GM18909 (cell line): ENCODE measurements around the gene PIAS3.
"Not testable (repeated sequence)": the region's sequence is repeated elsewhere in the genome, so short reads cannot be mapped to it uniquely, and the experiment has no call there.

Source experiments
- ATAC-seq: cut with Tn5 transposase; IDR thresholded peaks from one replicate; pipeline ENCODE4 v1.9.1; 2021; ENCODE audit warnings: mild to moderate bottlenecking; ENCODE audit not compliant: unreplicated experiment, poor library complexity

Gene PIAS3

GRCh38 chr1:145827966-145828365, 30.9 kb downstream of the PIAS3 start:
- no peak for ATAC-seq

- ATAC-seq = no peak
Observed at GRCh38 chr1:145826030-145826429, 32.9 kb downstream of the PIAS3 start.

- no peak for ATAC-seq
Observed at GRCh38 chr1:145824499-145824842, 34.4 kb downstream of the PIAS3 start.

DNA sequence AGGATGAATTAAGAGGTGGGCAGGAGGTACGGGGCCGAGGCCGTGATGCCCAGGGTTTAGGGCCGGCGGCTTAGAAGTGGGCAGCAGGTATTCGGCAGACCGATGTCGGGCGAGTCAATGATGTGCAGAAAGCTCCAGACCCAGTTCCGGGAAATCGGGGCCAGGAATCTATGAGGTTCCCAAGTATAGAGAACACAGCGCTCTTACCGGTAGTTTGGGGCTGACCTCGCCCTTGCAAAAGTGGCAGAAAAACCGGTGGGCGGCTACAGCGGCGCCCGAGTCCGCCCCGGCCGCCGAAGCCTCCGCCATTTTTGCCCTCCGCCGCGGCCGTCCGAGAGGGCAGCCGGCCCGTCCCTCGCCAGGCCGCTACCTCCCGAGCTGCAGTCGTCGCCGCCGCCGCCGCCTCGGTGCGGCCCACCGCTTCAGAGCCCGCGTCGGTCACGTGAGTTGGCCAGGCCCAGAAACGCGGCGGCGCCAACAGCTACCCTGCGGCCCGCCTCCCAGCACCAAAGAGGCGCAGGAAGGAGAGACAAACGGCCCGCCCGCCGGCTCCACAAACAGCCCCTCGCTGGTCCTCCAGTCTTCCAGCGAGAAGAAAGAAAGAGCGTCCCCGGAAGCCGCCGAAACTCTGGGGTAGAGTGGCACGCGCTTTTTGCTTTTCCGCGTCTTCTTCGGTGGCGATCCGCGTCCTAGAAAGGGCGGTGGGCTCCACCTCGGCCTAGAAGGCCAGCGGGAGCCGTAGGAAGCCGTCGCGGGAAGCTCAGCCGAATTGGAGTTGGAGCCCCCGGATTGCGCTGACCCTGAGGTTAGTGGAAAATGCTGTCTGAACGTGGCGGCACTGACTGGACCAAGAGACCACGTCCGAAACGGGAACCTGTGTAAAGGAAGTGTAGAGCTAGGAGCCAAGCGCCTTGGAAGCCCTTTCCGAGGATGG, 35.0 kb downstream of the PIAS3 start, which contains the start of the genes POLR3C and RNF115:
Gene POLR3C, plus strand, starts transcription at position 636 of the 934 bp plus-strand sequence. CDS start 1,577 bp downstream, outside the sequence.
Gene RNF115, minus strand, starts transcription at position 531 of the 934 bp plus-strand sequence. Its CDS starts 222 bp downstream, at position 309.
- ATAC-seq = peak; percentile 87

GRCh38 chr1:145822779-145823331, 36.0 kb downstream of the PIAS3 start:
- not testable (repeated sequence) for ATAC-seq

DNA sequence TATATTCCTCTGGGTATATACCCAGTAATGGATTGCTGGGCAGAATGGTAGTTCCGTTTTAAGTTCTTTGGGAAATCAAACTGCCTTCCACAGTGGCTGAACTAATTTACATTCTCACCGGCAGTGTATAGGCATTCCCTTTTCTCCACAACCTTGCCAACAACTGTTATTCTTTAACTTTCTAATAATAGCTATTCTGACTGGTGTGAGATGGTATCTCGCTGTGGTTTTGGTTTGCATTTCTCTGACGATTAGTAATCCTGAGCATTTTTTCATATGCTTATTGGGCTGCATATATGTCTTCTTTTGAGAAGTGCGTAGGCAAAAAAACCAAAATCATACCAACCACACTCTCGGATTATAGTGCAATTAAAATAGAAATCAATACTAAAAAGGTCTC, 40.8 kb downstream of the PIAS3 start:
- peak; percentile 39 for ATAC-seq

DNA sequence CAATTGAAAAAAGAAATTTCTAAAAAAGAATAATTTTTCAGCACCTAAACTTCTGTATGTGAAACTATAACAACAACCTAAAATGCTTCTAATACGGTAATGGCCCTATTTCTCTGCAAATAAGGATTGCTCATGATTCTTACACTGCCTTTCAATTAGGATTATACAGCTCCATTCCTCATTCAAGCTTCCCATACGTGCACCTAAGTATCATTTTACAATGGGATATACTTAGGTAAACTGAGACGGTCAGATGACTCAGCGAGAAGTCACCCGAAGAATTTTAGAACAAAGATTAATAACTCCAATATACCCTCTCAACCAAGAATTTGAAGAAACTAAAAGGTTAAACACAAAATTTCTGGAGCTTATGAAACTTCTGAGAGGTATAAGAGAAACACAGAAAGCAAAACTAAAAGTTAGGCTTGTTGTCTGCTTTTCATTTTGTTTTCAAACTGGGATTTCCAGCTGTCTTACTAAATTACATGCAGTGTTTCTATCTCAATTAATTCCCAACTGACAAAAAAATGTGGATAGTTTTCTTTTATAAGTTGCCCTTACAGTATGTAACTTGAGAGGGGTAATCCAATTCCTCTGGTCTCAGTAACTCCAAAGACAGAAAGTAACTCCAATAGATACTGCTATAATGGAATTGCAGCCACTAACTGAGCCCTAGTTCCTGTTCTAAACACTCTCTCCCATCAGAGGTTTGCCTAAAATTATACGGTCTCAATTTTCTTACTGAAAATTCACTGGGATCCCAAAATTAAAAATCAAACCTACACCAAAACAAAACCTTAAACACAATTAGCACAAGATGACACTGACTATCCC, 45.7 kb downstream of the PIAS3 start:
- not testable (repeated sequence) for ATAC-seq

DNA sequence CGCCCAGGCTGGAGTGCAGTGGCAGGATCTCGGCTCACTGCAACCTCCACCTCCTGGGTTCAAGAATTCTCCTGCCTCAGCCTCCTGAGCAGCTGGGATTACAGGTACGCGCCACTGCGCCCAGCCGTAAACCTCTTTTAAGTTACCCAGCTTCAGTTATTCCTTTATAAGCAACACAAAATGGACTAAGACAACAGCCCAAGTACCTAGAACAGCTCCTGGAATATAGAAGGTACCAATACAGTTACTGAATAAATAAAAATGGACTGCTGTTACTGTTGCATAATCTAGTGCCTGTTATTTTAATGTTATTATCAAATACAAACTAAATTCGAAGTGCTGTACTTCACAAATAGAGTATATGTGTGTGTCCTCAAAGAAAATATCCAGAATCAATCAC, 52.0 kb downstream of the PIAS3 start:
- no peak for ATAC-seq

- ATAC-seq = no peak
Observed at GRCh38 chr1:145806408-145806807, 52.5 kb downstream of the PIAS3 start.

GRCh38 chr1:145805057-145805456, 53.8 kb downstream of the PIAS3 start:
- no peak for ATAC-seq

DNA sequence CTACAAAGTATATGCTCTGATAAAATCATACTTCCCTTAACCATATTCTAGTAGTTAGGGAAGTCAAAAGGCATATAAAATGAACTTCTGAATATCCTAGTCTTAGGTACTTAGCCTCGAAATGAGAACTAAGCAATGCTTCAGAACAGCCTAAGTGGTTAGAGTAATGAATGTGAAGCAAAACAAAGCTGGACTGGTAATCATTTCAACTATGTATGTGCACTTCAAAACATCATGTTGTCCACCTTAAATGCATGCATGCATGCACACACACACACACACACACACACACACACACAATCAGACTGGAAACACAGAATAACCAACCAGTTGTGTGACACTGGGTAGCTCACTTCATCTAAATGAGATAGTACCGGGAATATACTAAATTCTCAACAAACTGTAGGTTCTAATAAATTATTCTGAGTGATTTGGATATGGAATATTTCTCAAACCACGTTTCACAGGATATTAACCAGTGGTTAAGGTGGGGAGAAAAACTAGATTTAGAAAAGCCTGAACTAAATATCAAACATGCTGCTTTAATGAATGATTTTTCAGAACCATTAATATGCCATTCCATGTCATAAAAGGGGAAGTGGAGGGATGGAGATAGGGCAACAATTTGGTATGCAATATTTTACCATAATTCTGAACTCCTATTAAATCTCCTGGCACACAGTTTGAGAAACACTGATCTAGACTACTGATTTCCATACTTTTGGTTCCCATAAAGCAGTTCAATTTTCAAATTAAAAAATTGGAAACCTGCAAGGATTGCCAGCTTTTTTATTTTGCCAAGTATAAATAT, 54.4 kb downstream of the PIAS3 start:
- ATAC-seq = no peak

- no peak for ATAC-seq
Observed at GRCh38 chr1:145799806-145800205, 59.1 kb downstream of the PIAS3 start.
